SK-N-MC (cell line): ENCODE results near the gene YWHAE.

Experiments used
- EZH2 ChIP-seq: fragments of 200-600 bp; sonication (generic); IDR thresholded peaks from one replicate; pipeline ENCODE4 v1.6.1; 2017; ENCODE audit warnings: antibody characterized with exemption
- FOXP2 ChIP-seq: optimal IDR thresholded peaks from 2 replicates; pipeline ENCODE3; 2011; ENCODE audit warnings: mild to moderate bottlenecking, moderate library complexity; ENCODE audit not compliant: insufficient read depth; ENCODE audit errors: extremely low read length, control extremely low read depth
- POLR2AphosphoS5 ChIP-seq: IDR thresholded peaks from 2 replicates; pipeline ENCODE4 v1.6.1; 2012; ENCODE audit warnings: mild to moderate bottlenecking, low read depth, low read length, borderline replicate concordance

DNA sequence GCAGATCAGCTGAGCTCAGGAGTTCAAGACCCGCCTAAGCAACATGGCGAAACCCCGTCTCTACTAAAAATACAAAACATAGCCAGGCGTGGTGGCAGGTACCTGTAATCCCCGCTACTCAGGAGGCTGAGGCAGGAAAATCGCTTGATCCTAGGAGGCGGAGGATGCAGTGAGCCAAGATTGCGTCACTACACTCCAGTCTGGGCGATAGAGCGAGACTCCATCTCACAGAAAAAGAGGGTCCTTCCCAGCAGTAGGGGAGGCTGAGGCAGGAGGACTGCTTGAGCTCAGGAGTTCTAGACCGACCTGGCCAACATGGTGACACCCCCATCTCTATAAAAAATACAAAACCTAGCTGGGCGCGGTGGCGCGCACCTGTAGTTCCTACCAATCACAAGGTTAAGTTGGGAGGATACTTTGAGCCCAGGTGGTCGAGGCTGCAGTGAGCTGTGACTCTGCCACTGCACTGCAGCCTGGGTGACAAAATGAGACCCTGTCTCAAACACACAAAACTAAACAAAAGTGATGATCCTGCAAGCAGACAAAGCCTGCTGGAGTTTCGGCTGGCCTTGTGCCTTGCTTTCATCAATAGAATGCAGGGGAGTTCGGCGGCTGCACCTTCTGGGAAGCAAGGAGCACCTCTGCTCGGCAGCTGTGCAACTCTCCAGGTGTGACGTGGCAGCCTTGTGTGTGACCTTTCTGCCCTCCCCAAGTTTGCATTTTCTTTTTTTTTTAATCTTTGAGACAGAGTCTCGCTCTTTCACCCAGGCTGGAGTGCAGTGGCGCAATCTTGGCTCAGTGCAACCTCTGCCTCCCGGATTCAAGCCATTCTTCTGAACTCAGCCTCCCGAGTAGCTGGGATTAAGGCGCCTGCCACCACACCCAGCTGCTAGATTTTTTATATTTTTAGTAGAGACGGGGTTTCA, 12.4 kb upstream of the YWHAE start:
- no peak for TF ChIP-seq POLR2AphosphoS5
- TF ChIP-seq EZH2, result no peak
- TF ChIP-seq FOXP2, result no peak
